GM23248 (cell line): ENCODE data around the gene NR3C2.

ENCODE experiments used
- EZH2 ChIP-seq: fragments of 200-600 bp; sonication (generic); IDR thresholded peaks from 2 replicates; pipeline ENCODE4 v1.6.1; 2018; ENCODE audit warnings: antibody characterized with exemption, mild to moderate bottlenecking; ENCODE audit not compliant: insufficient read depth, poor library complexity, severe bottlenecking
- EZH2phosphoT487 ChIP-seq: fragments of 200-600 bp; sonication (generic); IDR thresholded peaks from 2 replicates; pipeline ENCODE4 v1.6.1; 2018; ENCODE audit warnings: antibody characterized with exemption, moderate library complexity, mild to moderate bottlenecking, low read depth; ENCODE audit not compliant: insufficient read depth

DNA sequence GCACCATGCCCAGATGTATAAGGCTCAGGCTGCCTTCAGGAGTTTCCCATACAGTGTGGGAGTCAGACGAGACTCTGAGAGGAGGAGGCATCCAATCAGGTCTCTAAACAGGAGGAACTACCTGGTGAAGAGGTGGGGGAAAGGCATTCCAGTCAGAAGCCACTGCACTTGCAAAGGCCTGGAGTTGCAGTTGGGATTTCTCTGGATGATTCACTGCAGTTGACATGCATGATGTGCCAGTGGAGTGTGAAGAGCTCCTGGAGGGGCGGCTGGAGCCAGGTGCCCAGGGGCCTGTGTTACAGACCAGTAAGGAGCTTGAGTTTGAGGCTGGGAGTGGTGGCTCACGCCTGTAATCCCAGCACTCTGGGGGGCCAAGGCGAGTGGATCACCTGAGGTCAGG is 371.2 kb downstream of the NR3C2 start:
- TF ChIP-seq EZH2 (no peak), EZH2phosphoT487 (no peak)
